ENCODE measurements around the gene ENPP1. TPM values are rescaled to one million over a fixed set of nuclear protein-coding genes. Genes with fewer than 3 reads are reported as not detected.
A peak's percentile ranks its signal among the peaks of the same experiment; 100 is the strongest.

The ENPP1 gene
- total RNA-seq, 4 donors from 2014 or later: 26.5 to 128 (median 54.3) TPM

DNA sequence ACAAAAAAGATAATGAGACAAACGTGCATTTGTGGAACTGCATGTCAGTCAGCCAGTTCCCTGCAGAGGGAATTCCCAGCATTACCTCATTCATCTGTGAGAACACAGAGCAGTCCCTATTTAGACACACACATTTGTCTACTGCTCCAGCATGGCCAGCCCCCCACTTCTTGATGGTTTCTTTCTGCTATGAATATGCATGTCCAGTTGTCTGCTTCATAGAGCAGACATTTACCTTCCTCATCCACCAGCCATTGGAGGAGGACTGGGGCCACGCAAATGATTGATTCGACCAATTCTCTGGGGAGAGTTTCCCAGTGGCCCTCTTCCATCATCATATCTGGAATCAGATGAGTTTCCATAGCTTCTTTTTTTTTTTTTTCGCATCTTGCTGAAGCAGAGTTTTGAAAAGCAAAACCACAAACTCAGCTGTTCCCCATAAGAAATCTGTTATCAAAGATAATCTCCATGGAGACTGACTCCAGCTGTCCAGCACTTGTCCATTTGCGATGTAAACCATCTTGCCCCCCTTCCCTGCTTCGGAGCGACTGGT, 11.8 kb downstream of the ENPP1 start:
- H3K27ac ChIP-seq: peak overlapping the region; percentile 17 to 41
- peaks cover 0 to 6% of the 10 kb centered on the region in 2 donors for H3K4me1 ChIP-seq
- no peaks in the 10 kb centered on the region for H3K36me3 ChIP-seq
- no peak overlapping the region for H3K4me3 ChIP-seq
- no peak for DNase-seq
- TF ChIP-seq, protein P1, sequence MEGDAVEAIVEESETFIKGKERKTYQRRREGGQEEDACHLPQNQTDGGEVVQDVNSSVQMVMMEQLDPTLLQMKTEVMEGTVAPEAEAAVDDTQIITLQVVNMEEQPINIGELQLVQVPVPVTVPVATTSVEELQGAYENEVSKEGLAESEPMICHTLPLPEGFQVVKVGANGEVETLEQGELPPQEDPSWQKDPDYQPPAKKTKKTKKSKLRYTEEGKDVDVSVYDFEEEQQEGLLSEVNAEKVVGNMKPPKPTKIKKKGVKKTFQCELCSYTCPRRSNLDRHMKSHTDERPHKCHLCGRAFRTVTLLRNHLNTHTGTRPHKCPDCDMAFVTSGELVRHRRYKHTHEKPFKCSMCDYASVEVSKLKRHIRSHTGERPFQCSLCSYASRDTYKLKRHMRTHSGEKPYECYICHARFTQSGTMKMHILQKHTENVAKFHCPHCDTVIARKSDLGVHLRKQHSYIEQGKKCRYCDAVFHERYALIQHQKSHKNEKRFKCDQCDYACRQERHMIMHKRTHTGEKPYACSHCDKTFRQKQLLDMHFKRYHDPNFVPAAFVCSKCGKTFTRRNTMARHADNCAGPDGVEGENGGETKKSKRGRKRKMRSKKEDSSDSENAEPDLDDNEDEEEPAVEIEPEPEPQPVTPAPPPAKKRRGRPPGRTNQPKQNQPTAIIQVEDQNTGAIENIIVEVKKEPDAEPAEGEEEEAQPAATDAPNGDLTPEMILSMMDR (IDR thresholded peaks at IDR 0.05): no peak
- TF ChIP-seq POLR2A (IDR thresholded peaks at IDR 0.05): no peak
- intact Hi-C loops (cut with DNase I; ENCODE audit: low total_unique reads): no loop called here
- H3K9me3 ChIP-seq: no peaks in the 10 kb centered on the region
- H3K27me3 ChIP-seq: no peaks in the 10 kb centered on the region

GRCh38 chr6:131821010-131821807, 13.4 kb downstream of the ENPP1 start:
- Histone ChIP-seq H3K9me3 (no peaks in the 10 kb centered on the region), H3K4me3 (no peak overlapping the region), H3K36me3 (no peaks in the 10 kb centered on the region), H3K27ac (no peak overlapping the region), H3K27me3 (no peaks in the 10 kb centered on the region), H3K4me1 (peaks cover 0 to 3% of the 10 kb centered on the region in 2 donors)
- TF ChIP-seq POLR2A (IDR thresholded peaks at IDR 0.05): no peak
- TF ChIP-seq, protein P1 (IDR thresholded peaks at IDR 0.05): no peak
- intact Hi-C loops (cut with DNase I; ENCODE audit: low total_unique reads): no loop called here
- DNase-seq: no peak

DNA sequence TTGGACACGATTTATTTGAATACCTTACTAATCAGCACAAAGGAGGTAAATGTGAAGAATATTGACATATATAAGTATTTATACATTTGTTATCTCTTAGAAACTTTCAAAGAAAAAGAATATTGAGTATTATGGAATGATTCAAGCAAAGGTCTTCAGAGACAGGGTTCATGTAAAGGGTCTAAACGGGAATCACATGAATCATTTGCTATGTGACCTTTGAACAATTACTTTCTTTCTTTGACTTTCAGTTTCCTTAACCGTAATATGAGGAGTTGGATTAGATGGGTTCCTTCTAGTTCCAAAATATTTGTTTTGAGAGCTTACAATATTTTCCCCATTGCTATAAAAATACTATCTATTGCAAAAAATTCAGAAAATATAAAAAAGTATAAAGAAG, 14.3 kb downstream of the ENPP1 start:
- Histone ChIP-seq H3K27me3 (no peaks in the 10 kb centered on the region), H3K4me1 (no peaks in the 10 kb centered on the region), H3K9me3 (no peaks in the 10 kb centered on the region), H3K4me3 (no peak overlapping the region), H3K27ac (no peak overlapping the region), H3K36me3 (no peaks in the 10 kb centered on the region)
- DNase-seq: no peak
- intact Hi-C loops (cut with DNase I; ENCODE audit: low total_unique reads): no loop called here
- TF ChIP-seq, protein P1 (IDR thresholded peaks at IDR 0.05): no peak
- no peak for TF ChIP-seq POLR2A (IDR thresholded peaks at IDR 0.05)

- H3K4me3 ChIP-seq: no peak overlapping the region
- no peaks in the 10 kb centered on the region for H3K36me3 ChIP-seq
- H3K27me3 ChIP-seq: no peaks in the 10 kb centered on the region
- TF ChIP-seq POLR2A (IDR thresholded peaks at IDR 0.05): no peak
- TF ChIP-seq, protein P1 (IDR thresholded peaks at IDR 0.05): no peak
- peaks cover 0 to 8% of the 10 kb centered on the region in 2 donors for H3K4me1 ChIP-seq
- H3K9me3 ChIP-seq: no peaks in the 10 kb centered on the region
- intact Hi-C loops (cut with DNase I; ENCODE audit: low total_unique reads): no loop called here
- peak overlapping the region in 1 of 2 donors; percentile 18 for H3K27ac ChIP-seq
- DNase-seq: no peak
Observed at GRCh38 chr6:131823276-131823902, 15.6 kb downstream of the ENPP1 start.

DNA sequence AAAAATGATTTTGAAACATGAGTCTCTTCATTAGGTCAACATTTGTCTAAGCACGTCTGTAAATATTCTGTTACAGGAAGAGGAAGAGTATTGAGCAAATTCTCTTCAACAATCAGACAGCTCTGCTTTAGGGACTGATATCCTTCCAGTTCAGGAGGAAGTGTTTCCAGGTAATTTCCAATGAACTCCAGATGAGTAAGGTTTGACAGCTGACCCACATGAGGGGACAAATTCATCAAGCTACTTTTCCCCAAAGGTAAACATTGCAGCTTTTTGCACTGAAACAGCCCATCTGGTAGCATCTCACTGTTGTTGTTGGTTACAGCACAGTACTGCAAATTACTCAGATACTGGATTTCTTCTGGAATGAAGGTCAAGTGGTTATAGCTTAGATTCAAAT, 18.1 kb downstream of the ENPP1 start:
- H3K27me3 ChIP-seq: no peaks in the 10 kb centered on the region
- TF ChIP-seq, protein P1 (IDR thresholded peaks at IDR 0.05): no peak
- TF ChIP-seq POLR2A (IDR thresholded peaks at IDR 0.05): no peak
- peak overlapping the region; percentile 31 to 85 for H3K27ac ChIP-seq
- intact Hi-C loops (cut with DNase I; ENCODE audit: low total_unique reads): no loop called here
- peaks cover 5 to 14% of the 10 kb centered on the region in 2 donors for H3K4me1 ChIP-seq
- no peak for DNase-seq
- no peak overlapping the region for H3K4me3 ChIP-seq
- no peaks in the 10 kb centered on the region for H3K36me3 ChIP-seq
- no peaks in the 10 kb centered on the region for H3K9me3 ChIP-seq

Data from uterus (tissue), 4 donors.